ENCODE data around the gene PROX1.

The PROX1 gene, protein sequence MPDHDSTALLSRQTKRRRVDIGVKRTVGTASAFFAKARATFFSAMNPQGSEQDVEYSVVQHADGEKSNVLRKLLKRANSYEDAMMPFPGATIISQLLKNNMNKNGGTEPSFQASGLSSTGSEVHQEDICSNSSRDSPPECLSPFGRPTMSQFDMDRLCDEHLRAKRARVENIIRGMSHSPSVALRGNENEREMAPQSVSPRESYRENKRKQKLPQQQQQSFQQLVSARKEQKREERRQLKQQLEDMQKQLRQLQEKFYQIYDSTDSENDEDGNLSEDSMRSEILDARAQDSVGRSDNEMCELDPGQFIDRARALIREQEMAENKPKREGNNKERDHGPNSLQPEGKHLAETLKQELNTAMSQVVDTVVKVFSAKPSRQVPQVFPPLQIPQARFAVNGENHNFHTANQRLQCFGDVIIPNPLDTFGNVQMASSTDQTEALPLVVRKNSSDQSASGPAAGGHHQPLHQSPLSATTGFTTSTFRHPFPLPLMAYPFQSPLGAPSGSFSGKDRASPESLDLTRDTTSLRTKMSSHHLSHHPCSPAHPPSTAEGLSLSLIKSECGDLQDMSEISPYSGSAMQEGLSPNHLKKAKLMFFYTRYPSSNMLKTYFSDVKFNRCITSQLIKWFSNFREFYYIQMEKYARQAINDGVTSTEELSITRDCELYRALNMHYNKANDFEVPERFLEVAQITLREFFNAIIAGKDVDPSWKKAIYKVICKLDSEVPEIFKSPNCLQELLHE

DNA sequence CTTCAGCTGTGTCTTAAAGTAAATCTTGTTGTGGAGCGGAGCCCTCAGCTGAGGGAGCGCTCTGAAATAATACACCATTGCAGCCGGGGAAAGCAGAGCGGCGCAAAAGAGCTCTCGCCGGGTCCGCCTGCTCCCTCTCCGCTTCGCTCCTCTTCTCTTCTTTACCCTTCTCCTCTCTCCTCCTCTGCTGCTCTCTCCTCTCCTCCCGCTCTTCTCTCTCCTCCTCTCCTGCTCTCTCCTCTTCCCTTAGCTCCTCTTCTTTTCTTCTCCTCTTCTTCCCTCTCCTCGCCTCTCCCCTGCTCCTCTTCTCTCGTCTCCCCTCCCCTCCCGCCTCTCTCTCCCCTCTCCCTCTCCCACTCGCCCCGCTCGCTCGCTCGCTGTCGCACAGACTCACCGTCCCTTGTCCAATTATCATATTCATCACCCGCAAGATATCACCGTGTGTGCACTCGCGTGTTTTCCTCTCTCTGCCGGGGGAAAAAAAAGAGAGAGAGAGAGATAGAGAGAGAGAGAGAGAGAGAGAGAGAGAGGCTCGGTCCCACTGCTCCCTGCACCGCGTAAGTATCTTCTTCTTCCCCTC, at the start of gene PROX1:
Gene PROX1, plus strand, starts transcription at position 47 of the 580 bp plus-strand sequence. CDS start 8,563 bp downstream, outside the sequence.
- Histone ChIP-seq H3K9me3 (ENCODE audit: insufficient read depth, low read length) (no peaks in the 10 kb centered on the region), H3K4me3 (ENCODE audit: insufficient read length, low read depth) (peak within 1 kb of the TSS; percentile 61), H3K27me3 (ENCODE audit: insufficient read depth, insufficient read length) (peaks cover 78% of the 10 kb centered on the region), H3K36me3 (ENCODE audit: insufficient read depth, insufficient read length, low read length) (no peaks in the 10 kb centered on the region), H3K4me1 (ENCODE audit: insufficient read depth, insufficient read length) (peaks cover 11% of the 10 kb centered on the region), H3K9ac (ENCODE audit: insufficient read length, low read depth) (peak within 1 kb of the TSS; percentile 63)
- TF ChIP-seq ZNF274 (IDR thresholded peaks at IDR 0.05; ENCODE audit: low read depth, low read length) = no peak
- no peak for TF ChIP-seq YY1 (IDR thresholded peaks at IDR 0.05; ENCODE audit: insufficient read depth, insufficient read length)
- no peak for TF ChIP-seq SUZ12 (IDR thresholded peaks at IDR 0.05; ENCODE audit: extremely low read depth, insufficient read depth, insufficient read length)
- DNase-seq (ENCODE audit: low read depth, low spot score) = peak; percentile 87

DNA sequence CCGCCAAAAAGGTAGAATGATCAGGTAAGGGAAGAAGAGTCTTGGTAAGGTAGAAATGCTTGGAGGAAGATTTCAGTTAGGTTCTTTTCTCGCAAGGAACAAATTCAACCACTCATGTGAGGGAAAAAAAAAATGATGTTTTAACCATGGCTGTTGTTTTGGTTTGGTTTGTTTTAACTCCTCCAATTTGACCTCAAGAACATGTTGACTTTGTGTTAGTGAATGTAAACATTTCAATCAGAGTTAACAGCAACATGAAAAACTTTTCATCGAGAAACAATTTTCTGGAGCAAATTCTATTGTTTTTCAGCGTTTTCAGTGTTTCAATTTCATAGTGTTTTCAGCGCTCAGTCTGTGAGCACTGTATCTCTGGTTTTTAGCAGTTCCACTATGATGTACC, 49.0 kb upstream of the PROX1 start:
- no peak for TF ChIP-seq SUZ12 (IDR thresholded peaks at IDR 0.05; ENCODE audit: extremely low read depth, insufficient read depth, insufficient read length)
- no peak for TF ChIP-seq ZNF274 (IDR thresholded peaks at IDR 0.05; ENCODE audit: low read depth, low read length)
- no peak for TF ChIP-seq YY1 (IDR thresholded peaks at IDR 0.05; ENCODE audit: insufficient read depth, insufficient read length)

DNA sequence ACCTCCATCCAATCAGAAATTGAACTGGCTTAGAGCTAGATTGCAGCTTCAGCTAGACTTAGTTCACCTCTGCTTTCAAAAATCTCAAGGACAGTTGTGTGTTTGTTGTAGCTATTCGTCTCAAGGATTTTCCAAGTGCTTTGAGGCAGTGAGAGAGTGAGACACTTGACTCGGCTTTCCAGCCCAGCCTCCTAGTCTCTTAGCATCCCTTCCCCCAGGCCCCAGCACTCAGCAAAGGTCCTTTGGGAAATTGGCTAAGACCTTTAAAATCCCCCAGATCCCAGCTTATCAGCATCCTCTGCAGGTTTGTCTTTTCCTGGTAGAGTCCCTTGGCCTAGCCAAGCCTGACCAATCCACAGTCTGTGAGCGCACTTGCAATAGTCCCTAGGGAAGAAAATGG, 47.9 kb upstream of the PROX1 start:
- Histone ChIP-seq H3K27me3 (ENCODE audit: insufficient read depth, insufficient read length) (no peaks in the 10 kb centered on the region), H3K9me3 (ENCODE audit: insufficient read depth, low read length) (no peaks in the 10 kb centered on the region), H3K36me3 (ENCODE audit: insufficient read depth, insufficient read length, low read length) (no peaks in the 10 kb centered on the region), H3K9ac (ENCODE audit: insufficient read length, low read depth) (no peak overlapping the region), H3K4me1 (ENCODE audit: insufficient read depth, insufficient read length) (no peaks in the 10 kb centered on the region), H3K4me3 (ENCODE audit: insufficient read length, low read depth) (no peak overlapping the region)
- TF ChIP-seq SUZ12 (IDR thresholded peaks at IDR 0.05; ENCODE audit: extremely low read depth, insufficient read depth, insufficient read length) = no peak
- DNase-seq (ENCODE audit: low read depth, low spot score) = no peak

More for the DNA sequence above, 49.0 kb upstream of the PROX1 start:
- no peaks in the 10 kb centered on the region for H3K27me3 ChIP-seq (ENCODE audit: insufficient read depth, insufficient read length)
- no peaks in the 10 kb centered on the region for H3K36me3 ChIP-seq (ENCODE audit: insufficient read depth, insufficient read length, low read length)
- DNase-seq (ENCODE audit: low read depth, low spot score) = no peak
- H3K9me3 ChIP-seq (ENCODE audit: insufficient read depth, low read length) = no peaks in the 10 kb centered on the region
- no peak overlapping the region for H3K4me3 ChIP-seq (ENCODE audit: insufficient read length, low read depth)
- no peak overlapping the region for H3K9ac ChIP-seq (ENCODE audit: insufficient read length, low read depth)
- H3K4me1 ChIP-seq (ENCODE audit: insufficient read depth, insufficient read length) = no peaks in the 10 kb centered on the region

DNA sequence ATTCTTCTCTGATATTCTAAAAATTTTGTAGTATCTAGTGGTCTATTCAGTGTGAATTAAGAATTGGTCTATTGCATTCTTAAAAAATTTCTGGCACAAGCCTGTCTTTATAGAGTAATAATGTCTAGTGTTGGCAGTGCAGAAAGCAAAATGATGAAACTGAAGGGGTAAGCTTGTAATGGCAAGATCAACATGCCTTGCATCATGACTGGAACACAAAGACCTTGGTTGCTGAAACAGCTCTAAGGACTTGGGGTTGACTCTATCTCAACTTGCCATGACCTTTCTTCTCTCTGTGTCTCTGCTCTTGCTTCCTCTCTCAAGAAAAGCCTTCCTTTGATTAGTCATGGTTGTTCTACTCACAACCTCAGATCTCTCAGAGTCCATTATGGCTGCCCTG, 46.8 kb upstream of the PROX1 start:
- Histone ChIP-seq H3K36me3 (ENCODE audit: insufficient read depth, insufficient read length, low read length) (no peaks in the 10 kb centered on the region), H3K4me1 (ENCODE audit: insufficient read depth, insufficient read length) (no peaks in the 10 kb centered on the region), H3K27me3 (ENCODE audit: insufficient read depth, insufficient read length) (no peaks in the 10 kb centered on the region), H3K9ac (ENCODE audit: insufficient read length, low read depth) (no peak overlapping the region), H3K4me3 (ENCODE audit: insufficient read length, low read depth) (no peak overlapping the region), H3K9me3 (ENCODE audit: insufficient read depth, low read length) (no peaks in the 10 kb centered on the region)
- DNase-seq (ENCODE audit: low read depth, low spot score) = no peak
- no peak for TF ChIP-seq ZNF274 (IDR thresholded peaks at IDR 0.05; ENCODE audit: low read depth, low read length)
- no peak for TF ChIP-seq SUZ12 (IDR thresholded peaks at IDR 0.05; ENCODE audit: extremely low read depth, insufficient read depth, insufficient read length)
- no peak for TF ChIP-seq YY1 (IDR thresholded peaks at IDR 0.05; ENCODE audit: insufficient read depth, insufficient read length)

DNA sequence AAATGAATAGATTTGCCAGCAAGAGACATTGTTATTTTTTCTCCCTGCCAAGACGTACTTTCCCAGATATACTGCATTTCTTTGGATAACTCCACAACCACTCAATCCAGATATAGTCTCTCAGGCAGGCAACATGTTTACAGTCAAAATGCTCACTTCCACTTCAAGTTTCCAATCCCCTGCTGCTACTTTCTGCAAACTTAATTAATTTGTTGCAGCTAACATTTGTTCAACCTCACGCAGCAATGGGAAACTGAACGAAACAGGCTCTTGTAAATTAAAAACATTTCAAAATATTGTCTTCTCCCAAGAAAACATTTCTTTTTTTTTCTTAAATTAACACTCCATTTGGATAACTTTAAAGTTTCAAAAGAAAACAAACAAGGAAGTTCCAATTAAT, 45.7 kb upstream of the PROX1 start:
- TF ChIP-seq YY1 (IDR thresholded peaks at IDR 0.05; ENCODE audit: insufficient read depth, insufficient read length) (no peak), SUZ12 (IDR thresholded peaks at IDR 0.05; ENCODE audit: extremely low read depth, insufficient read depth, insufficient read length) (no peak), ZNF274 (IDR thresholded peaks at IDR 0.05; ENCODE audit: low read depth, low read length) (no peak)
- Histone ChIP-seq H3K4me1 (ENCODE audit: insufficient read depth, insufficient read length) (no peaks in the 10 kb centered on the region), H3K36me3 (ENCODE audit: insufficient read depth, insufficient read length, low read length) (no peaks in the 10 kb centered on the region), H3K27me3 (ENCODE audit: insufficient read depth, insufficient read length) (no peaks in the 10 kb centered on the region), H3K9ac (ENCODE audit: insufficient read length, low read depth) (no peak overlapping the region), H3K4me3 (ENCODE audit: insufficient read length, low read depth) (no peak overlapping the region), H3K9me3 (ENCODE audit: insufficient read depth, low read length) (no peaks in the 10 kb centered on the region)
- DNase-seq (ENCODE audit: low read depth, low spot score) = no peak

DNA sequence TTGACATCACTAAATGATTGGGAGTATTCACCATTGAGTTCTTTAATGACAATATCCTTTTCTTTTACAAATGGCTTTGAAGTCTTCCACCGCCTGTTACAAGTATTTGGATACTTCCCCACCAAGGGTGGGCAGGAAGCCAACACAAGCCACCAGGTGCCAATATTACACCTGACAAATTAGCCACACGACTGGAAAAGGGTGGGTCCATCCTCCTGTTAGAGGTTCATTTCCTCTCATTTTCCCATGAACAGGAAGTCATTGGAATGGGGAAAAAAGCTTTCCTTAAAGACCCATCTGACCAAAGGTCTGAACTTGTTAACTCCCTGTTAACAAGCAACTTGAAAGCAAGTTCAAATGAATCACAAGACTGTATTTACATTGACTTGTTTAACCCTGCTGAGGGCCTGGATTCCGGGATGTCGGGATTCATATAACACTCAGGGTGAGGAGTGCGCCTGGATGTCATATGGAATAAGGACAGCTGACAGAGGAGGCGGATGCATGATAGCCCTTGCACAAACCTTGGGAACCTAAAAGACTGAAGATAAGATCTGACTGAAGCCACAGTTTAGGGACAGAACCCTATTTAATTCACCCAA, 40.5 kb upstream of the PROX1 start:
- Histone ChIP-seq H3K27me3 (ENCODE audit: insufficient read depth, insufficient read length) (no peaks in the 10 kb centered on the region), H3K4me3 (ENCODE audit: insufficient read length, low read depth) (no peak overlapping the region), H3K36me3 (ENCODE audit: insufficient read depth, insufficient read length, low read length) (no peaks in the 10 kb centered on the region), H3K9me3 (ENCODE audit: insufficient read depth, low read length) (no peaks in the 10 kb centered on the region), H3K9ac (ENCODE audit: insufficient read length, low read depth) (no peak overlapping the region), H3K4me1 (ENCODE audit: insufficient read depth, insufficient read length) (no peaks in the 10 kb centered on the region)
- no peak for TF ChIP-seq SUZ12 (IDR thresholded peaks at IDR 0.05; ENCODE audit: extremely low read depth, insufficient read depth, insufficient read length)
- no peak for TF ChIP-seq YY1 (IDR thresholded peaks at IDR 0.05; ENCODE audit: insufficient read depth, insufficient read length)
- no peak for TF ChIP-seq ZNF274 (IDR thresholded peaks at IDR 0.05; ENCODE audit: low read depth, low read length)
- DNase-seq (ENCODE audit: low read depth, low spot score) = peak; percentile 5

DNA sequence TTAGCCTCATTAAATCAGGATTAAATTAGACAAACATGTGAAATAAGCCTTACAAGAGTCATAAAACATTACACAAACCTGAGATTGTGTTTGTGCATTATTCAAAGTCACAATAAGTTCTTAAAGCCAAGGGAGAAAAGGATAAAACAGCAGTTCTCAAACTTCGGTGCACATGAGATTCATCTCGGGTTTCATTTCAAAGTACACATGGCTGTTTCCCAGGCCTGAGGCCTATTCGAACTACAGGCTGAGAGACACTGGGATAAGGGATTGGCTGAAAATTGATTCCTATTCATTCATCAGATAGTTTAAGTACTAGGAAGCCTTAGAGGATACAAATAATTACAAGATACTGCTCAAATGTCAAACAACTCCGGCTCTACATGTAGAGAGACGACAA, 35.9 kb upstream of the PROX1 start:
- TF ChIP-seq YY1 (IDR thresholded peaks at IDR 0.05; ENCODE audit: insufficient read depth, insufficient read length) (no peak), ZNF274 (IDR thresholded peaks at IDR 0.05; ENCODE audit: low read depth, low read length) (no peak), SUZ12 (IDR thresholded peaks at IDR 0.05; ENCODE audit: extremely low read depth, insufficient read depth, insufficient read length) (no peak)
- Histone ChIP-seq H3K27me3 (ENCODE audit: insufficient read depth, insufficient read length) (no peaks in the 10 kb centered on the region), H3K9ac (ENCODE audit: insufficient read length, low read depth) (no peak overlapping the region), H3K9me3 (ENCODE audit: insufficient read depth, low read length) (no peaks in the 10 kb centered on the region), H3K36me3 (ENCODE audit: insufficient read depth, insufficient read length, low read length) (no peaks in the 10 kb centered on the region), H3K4me3 (ENCODE audit: insufficient read length, low read depth) (no peak overlapping the region), H3K4me1 (ENCODE audit: insufficient read depth, insufficient read length) (no peaks in the 10 kb centered on the region)
- DNase-seq (ENCODE audit: low read depth, low spot score) = no peak
